Endodermal cell (in vitro differentiated cells): ENCODE results near the gene ANXA7. TPM values are rescaled to one million over a fixed set of nuclear protein-coding genes. Genes with fewer than 3 reads are reported as not detected.
A peak's percentile ranks its signal among the peaks of the same experiment; 100 is the strongest.

Experiments used
- DNase-seq: peaks from one replicate; pipeline ENCODE4 v3.0.0-alpha.2; 2017
- H3K27ac ChIP-seq: 2 replicates; pipeline ENCODE4 v1.5.1; 2013; ENCODE audit warnings: mild to moderate bottlenecking, low read depth, low read length, moderate library complexity
- H3K27me3 ChIP-seq: 2 replicates; pipeline ENCODE4 v1.6.1; 2013; ENCODE audit warnings: mild to moderate bottlenecking, low read length, moderate library complexity; ENCODE audit not compliant: insufficient read depth, control insufficient read depth, poor library complexity, severe bottlenecking
- H3K36me3 ChIP-seq: 2 replicates; pipeline ENCODE4 v1.7.0; 2013; ENCODE audit warnings: mild to moderate bottlenecking, low read length, moderate library complexity; ENCODE audit not compliant: control insufficient read depth, insufficient read depth
- H3K4me1 ChIP-seq: one replicate; pipeline ENCODE4 v1.7.0; 2013; ENCODE audit warnings: low read length; ENCODE audit not compliant: control insufficient read depth, insufficient read depth
- H3K4me3 ChIP-seq: 2 replicates; pipeline ENCODE4 v1.5.1; 2013; ENCODE audit warnings: mild to moderate bottlenecking, low read length, moderate library complexity
- H3K9ac ChIP-seq: 2 replicates; pipeline ENCODE4 v1.6.1; 2013; ENCODE audit warnings: mild to moderate bottlenecking, low read length, moderate library complexity; ENCODE audit not compliant: poor library complexity, severe bottlenecking; ENCODE audit errors: extremely low read depth
- H3K9me3 ChIP-seq: 2 replicates; pipeline ENCODE4 v1.6.1; 2013; ENCODE audit warnings: mild to moderate bottlenecking, low read length, moderate library complexity; ENCODE audit not compliant: control insufficient read depth
- H3K27ac Mint-ChIP-seq: 2 replicates; pipeline ENCODE4 v1.8.0; 2020; ENCODE audit warnings: mixed read lengths
- H3K27me3 Mint-ChIP-seq: 2 replicates; pipeline ENCODE4 v1.8.0; 2021; ENCODE audit warnings: mild to moderate bottlenecking, mixed read lengths; ENCODE audit not compliant: insufficient read depth
- H3K36me3 Mint-ChIP-seq: 2 replicates; pipeline ENCODE4 v1.8.0; 2020; ENCODE audit warnings: low read depth, mixed read lengths
- H3K4me1 Mint-ChIP-seq: 2 replicates; pipeline ENCODE4 v1.8.0; 2020; ENCODE audit warnings: mixed read lengths
- H3K4me3 Mint-ChIP-seq: 2 replicates; pipeline ENCODE4 v1.8.0; 2020; ENCODE audit warnings: mild to moderate bottlenecking, moderate library complexity, mixed read lengths
- H3K9me3 Mint-ChIP-seq: 2 replicates; pipeline ENCODE4 v1.8.0; 2020; ENCODE audit warnings: mild to moderate bottlenecking, mixed read lengths
- CTCF ChIP-seq: fragments of 200-600 bp; sonication (generic); conservative IDR thresholded peaks from 2 replicates; pipeline ENCODE4 v1.5.0; 2021; ENCODE audit warnings: antibody characterized with exemption, mild to moderate bottlenecking
- WGBS, 2 experiments: methylation state at CpG; one replicate each; pipeline versions ENCODE4 v1.1.5 to v1.1.7; 2013; ENCODE audit warnings: missing lambda C conversion rate in 2 of 2, mixed read lengths in 1 of 2; ENCODE audit not compliant: insufficient coverage in 1 of 2, insufficient read length in 1 of 2; 5-methylcytosine and 5-hydroxymethylcytosine counted together
- total RNA-seq, 2 donors: library from RNA; stranded (reverse); fragmentation: NEBNext Ultra II Directional in 1 of 2; extraction: Animal tissue kit (Norgen Biotek cat#: 25700) in 1 of 2; gene quantifications; 2 replicates in 1 of 2; 3 replicates in 1 of 2; pipeline ENCODE4 v1.2.1, GENCODE V29; 2021

ANXA7 gene
- total RNA-seq, 2 donors from 2014 or later: 69.2 to 82.3 TPM

DNA sequence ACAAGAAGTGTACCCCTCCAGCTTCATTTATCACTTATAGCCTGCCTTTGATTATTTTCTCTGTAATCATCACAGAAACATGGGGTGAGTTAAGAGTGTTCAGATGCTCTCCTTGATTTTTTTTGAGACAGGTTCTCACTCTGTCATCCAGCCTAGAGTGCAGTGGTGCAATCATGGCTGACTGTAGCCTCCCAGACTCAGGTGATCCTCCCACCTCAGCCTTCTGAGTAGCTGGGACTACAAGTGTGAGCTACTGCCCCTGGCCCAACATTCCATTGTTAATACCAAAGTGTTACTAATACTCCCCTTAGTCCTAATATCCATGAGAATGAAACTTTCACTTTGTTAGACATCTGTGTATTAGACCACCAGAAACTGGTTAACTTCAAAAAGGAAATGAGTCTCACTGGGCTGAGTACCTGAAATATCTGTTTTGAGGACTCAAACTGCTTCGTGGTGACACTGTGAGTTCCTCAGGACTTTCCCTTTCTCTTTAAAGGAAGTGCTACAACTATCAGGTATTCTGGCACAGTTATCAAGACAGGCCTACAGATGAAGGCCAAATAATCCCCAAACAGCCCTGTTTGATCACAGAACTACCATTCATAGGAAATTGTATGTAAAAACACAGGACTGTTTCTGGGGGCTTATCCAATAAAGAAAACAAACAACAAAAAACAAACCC is 34.7 kb downstream of the ANXA7 start:
- H3K36me3 Mint-ChIP-seq: peaks cover 75% of the 10 kb centered on the region
- H3K4me1 Mint-ChIP-seq: no peaks in the 10 kb centered on the region
- H3K27me3 Mint-ChIP-seq: no peaks in the 10 kb centered on the region
- no peak overlapping the region for H3K4me3 Mint-ChIP-seq
- peaks cover 84% of the 10 kb centered on the region for H3K36me3 ChIP-seq
- H3K4me3 ChIP-seq: no peak overlapping the region
- no peaks in the 10 kb centered on the region for H3K9me3 Mint-ChIP-seq
- WGBS, 2 experiments: 93 to 94% methylated on average over 1 of the region's 1 CpG
- no peak overlapping the region for H3K9ac ChIP-seq
- no peaks in the 10 kb centered on the region for H3K27me3 ChIP-seq
- no peak for TF ChIP-seq CTCF
- peak overlapping the region; percentile 7 for H3K27ac Mint-ChIP-seq
- no peak overlapping the region for H3K27ac ChIP-seq
- H3K4me1 ChIP-seq: no peaks in the 10 kb centered on the region
- DNase-seq: no peak
- H3K9me3 ChIP-seq: no peaks in the 10 kb centered on the region

DNA sequence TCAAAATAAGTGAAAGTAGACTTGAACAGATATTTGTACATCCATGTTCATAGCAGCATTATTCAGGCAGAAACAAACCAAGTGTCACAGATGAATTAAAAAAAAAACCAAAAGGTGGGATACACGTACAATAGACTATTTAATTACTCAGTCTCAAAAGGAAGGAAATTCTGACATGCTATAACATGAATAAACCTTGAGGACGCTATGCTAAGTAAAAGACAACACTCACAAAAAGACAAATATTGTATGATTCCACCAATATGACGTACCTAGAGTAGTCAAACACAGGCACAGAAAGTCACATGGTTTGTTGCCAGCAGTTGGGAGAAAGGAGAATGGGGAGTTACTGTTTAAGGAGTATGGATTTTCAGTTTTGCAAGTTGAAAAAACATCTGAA is 37.2 kb downstream of the ANXA7 start:
- no peaks in the 10 kb centered on the region for H3K4me1 ChIP-seq
- WGBS, 2 experiments: 83 to 89% methylated on average over 1 to 3 of the region's 3 CpGs

DNA sequence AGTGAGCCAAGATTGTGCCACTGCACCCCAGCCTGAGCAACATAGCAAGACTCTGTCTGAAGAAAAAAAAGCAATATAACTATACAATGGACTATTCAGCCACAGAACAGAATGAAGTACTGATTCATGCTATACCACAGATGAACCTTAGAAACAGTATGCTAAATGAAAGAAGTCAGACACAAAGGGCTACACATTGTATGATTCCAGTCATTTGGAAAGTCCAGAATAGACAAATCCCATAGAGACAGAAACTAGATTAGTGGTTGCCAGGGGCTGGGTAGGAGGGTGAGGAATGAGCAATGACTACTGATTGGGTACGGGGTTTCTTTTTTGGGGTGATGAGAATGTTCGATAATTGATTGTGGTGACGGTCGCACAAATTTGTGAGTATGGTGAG is 45.6 kb downstream of the ANXA7 start:
- H3K4me1 ChIP-seq: no peaks in the 10 kb centered on the region
- no peak for DNase-seq
- Mint-ChIP-seq H3K4me1 (no peaks in the 10 kb centered on the region), H3K27ac (no peak overlapping the region), H3K27me3 (no peaks in the 10 kb centered on the region), H3K4me3 (no peak overlapping the region), H3K9me3 (peaks cover 3% of the 10 kb centered on the region), H3K36me3 (peaks cover 57% of the 10 kb centered on the region)
- no peaks in the 10 kb centered on the region for H3K27me3 ChIP-seq
- no peak for TF ChIP-seq CTCF
- H3K9me3 ChIP-seq: peaks cover 4% of the 10 kb centered on the region
- H3K36me3 ChIP-seq: peaks cover 51% of the 10 kb centered on the region
- 91 to 97% methylated on average over 4 of the region's 4 CpGs for WGBS, 2 experiments
- no peak overlapping the region for H3K27ac ChIP-seq
- H3K4me3 ChIP-seq: no peak overlapping the region
- no peak overlapping the region for H3K9ac ChIP-seq

More for the DNA sequence above, 37.2 kb downstream of the ANXA7 start:
- H3K27me3 Mint-ChIP-seq: no peaks in the 10 kb centered on the region
- no peaks in the 10 kb centered on the region for H3K4me1 Mint-ChIP-seq
- no peak overlapping the region for H3K27ac ChIP-seq
- H3K27ac Mint-ChIP-seq: no peak overlapping the region
- no peaks in the 10 kb centered on the region for H3K9me3 ChIP-seq
- H3K4me3 Mint-ChIP-seq: no peak overlapping the region
- H3K27me3 ChIP-seq: no peaks in the 10 kb centered on the region
- H3K9me3 Mint-ChIP-seq: no peaks in the 10 kb centered on the region
- peaks cover 71% of the 10 kb centered on the region for H3K36me3 Mint-ChIP-seq
- H3K9ac ChIP-seq: no peak overlapping the region
- TF ChIP-seq CTCF: no peak
- H3K4me3 ChIP-seq: no peak overlapping the region
- DNase-seq: no peak
- H3K36me3 ChIP-seq: peaks cover 77% of the 10 kb centered on the region
